ENCODE measurements around the gene MAP7. TPM values are rescaled to one million over a fixed set of nuclear protein-coding genes. Genes with fewer than 3 reads are reported as not detected.

The MAP7 gene
- total RNA-seq, 1 donor from 2014 or later, result 1.3 TPM

DNA sequence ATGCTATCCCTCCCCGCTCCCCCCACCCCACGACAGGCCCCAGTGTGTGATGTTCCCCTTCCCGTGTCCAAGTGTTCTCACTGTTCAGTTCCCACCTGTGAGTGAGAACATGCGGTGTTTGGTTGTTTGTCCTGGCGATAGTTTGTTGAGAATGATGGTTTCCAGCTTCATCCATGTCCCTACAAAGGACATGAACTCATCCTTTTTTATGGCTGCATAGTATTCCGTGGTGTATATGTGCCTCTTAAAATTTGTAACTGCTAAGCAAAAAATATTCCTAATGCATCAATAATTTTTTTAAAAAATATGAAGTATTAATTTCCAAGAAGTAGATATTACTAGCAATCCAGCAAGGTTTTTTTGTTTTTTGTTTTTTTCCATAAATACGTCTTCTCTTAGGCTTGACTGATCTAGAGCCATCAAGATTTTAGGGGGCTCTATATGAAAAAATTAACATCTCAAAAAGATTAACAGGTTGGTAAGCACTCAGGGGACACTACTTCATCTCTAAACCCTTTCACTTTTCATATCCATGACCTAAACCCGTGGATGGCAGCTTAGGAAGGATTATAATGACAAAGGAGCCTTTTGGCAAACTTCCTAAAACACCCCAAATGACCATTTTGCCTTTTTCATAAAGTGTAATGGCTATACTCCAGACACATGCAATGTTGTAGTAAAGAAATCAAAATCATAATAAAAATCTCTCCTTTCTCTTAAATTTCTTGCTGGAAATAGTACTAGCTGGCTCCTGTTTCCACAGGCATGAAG lies 14.2 kb downstream of the MAP7 start:
- H3K4me1 Mint-ChIP-seq, result peaks cover 7% of the 10 kb centered on the region
- no peaks in the 10 kb centered on the region for H3K36me3 Mint-ChIP-seq (ENCODE audit: low read depth)
- TF ChIP-seq, protein P1, sequence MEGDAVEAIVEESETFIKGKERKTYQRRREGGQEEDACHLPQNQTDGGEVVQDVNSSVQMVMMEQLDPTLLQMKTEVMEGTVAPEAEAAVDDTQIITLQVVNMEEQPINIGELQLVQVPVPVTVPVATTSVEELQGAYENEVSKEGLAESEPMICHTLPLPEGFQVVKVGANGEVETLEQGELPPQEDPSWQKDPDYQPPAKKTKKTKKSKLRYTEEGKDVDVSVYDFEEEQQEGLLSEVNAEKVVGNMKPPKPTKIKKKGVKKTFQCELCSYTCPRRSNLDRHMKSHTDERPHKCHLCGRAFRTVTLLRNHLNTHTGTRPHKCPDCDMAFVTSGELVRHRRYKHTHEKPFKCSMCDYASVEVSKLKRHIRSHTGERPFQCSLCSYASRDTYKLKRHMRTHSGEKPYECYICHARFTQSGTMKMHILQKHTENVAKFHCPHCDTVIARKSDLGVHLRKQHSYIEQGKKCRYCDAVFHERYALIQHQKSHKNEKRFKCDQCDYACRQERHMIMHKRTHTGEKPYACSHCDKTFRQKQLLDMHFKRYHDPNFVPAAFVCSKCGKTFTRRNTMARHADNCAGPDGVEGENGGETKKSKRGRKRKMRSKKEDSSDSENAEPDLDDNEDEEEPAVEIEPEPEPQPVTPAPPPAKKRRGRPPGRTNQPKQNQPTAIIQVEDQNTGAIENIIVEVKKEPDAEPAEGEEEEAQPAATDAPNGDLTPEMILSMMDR (conservative IDR thresholded peaks at IDR 0.05), result no peak
- peaks cover 5% of the 10 kb centered on the region for H3K27me3 Mint-ChIP-seq (ENCODE audit: low read depth)
- H3K27ac Mint-ChIP-seq (ENCODE audit: unreplicated experiment), result no peak overlapping the region
- DNase-seq (ENCODE audit: low read depth, low spot score), result no peak
- peaks cover 2% of the 10 kb centered on the region for H3K9me3 Mint-ChIP-seq
- H3K4me3 Mint-ChIP-seq, result no peak overlapping the region

DNA sequence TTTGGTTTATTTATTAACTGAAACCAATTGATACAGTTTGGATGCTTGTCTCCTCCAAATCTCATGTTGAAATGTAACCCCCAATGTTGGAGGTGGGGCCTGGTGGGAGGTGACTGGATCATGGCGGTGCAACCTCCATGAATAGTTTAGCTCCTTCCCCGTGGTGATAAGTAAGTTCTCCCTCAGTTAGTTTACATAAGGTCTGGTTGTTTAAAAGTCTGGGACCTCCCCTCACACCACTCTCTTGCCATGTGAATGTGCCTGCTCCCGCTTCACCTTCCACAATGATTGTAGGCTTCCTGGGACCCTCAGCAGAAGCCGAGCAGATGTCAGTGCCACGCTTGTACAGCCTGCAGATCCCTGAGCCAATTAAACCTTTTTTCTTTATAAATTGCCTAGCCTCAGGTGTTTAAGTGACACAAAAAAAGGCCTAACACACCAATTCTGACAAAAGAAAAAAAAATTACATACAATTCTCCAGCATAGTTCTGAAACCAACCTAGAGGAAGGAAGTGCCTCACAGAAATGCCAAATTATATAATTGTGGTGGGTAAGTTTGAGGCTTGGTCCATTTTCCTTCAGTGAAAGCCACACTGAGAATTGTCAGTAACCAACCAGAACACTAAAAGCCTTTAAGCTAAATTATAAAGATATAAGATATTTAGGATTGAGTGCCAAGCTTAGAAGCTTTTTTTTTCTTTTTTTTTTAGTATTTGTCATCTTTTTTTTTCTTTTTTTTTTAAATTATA lies 15.0 kb downstream of the MAP7 start:
- Mint-ChIP-seq H3K27ac (ENCODE audit: unreplicated experiment) (no peak overlapping the region), H3K4me3 (no peak overlapping the region), H3K9me3 (peaks cover 2% of the 10 kb centered on the region), H3K36me3 (ENCODE audit: low read depth) (no peaks in the 10 kb centered on the region), H3K4me1 (peaks cover 5% of the 10 kb centered on the region), H3K27me3 (ENCODE audit: low read depth) (peaks cover 5% of the 10 kb centered on the region)
- TF ChIP-seq, protein P1 (conservative IDR thresholded peaks at IDR 0.05), result no peak
- no peak for DNase-seq (ENCODE audit: low read depth, low spot score)

DNA sequence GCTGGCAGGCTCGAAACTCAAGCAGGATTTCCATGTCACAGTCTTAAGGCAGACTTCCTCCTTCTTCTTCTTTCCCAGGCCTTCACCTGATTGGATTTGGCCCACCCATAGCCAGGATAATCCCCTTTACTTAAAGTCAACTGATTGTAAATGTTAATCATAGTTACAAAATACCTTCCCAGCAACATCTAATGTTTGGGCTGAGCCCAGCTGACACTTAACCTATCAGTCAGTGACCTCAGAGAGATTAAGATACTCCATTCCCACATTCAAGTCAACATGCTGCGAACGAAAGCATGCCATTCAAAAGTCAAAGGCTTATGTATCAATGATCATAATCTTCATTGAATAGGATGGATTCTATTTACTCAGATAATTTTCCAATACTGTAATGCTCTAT lies 16.0 kb downstream of the MAP7 start:
- no peaks in the 10 kb centered on the region for H3K4me1 Mint-ChIP-seq
- no peak overlapping the region for H3K27ac Mint-ChIP-seq (ENCODE audit: unreplicated experiment)
- H3K36me3 Mint-ChIP-seq (ENCODE audit: low read depth), result no peaks in the 10 kb centered on the region
- TF ChIP-seq, protein P1 (conservative IDR thresholded peaks at IDR 0.05), result no peak
- no peak overlapping the region for H3K4me3 Mint-ChIP-seq
- DNase-seq (ENCODE audit: low read depth, low spot score), result no peak
- H3K9me3 Mint-ChIP-seq, result peaks cover 2% of the 10 kb centered on the region
- peaks cover 5% of the 10 kb centered on the region for H3K27me3 Mint-ChIP-seq (ENCODE audit: low read depth)

DNA sequence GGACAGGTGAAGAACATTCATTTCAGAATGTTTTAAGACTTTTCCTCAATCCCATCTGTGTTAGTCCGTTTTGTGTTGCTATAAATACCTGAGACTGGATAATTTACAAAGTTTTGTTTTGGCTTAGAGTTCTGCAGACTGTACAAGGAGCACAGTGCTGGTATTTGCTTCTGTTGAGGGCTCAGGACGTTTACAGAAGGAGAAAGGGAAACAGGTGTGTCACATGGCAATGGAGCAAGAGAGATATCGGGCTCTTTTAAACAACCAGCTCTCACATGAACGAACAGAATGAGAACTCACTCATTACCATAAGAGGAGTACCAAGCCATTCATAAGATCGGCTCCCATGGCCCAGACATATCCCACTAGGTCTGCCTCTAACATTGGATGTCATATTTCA lies 16.7 kb downstream of the MAP7 start:
- Mint-ChIP-seq H3K4me3 (no peak overlapping the region), H3K4me1 (no peaks in the 10 kb centered on the region), H3K36me3 (ENCODE audit: low read depth) (no peaks in the 10 kb centered on the region), H3K9me3 (peaks cover 2% of the 10 kb centered on the region), H3K27ac (ENCODE audit: unreplicated experiment) (no peak overlapping the region), H3K27me3 (ENCODE audit: low read depth) (peaks cover 5% of the 10 kb centered on the region)
- TF ChIP-seq, protein P1 (conservative IDR thresholded peaks at IDR 0.05), result no peak
- DNase-seq (ENCODE audit: low read depth, low spot score), result no peak

DNA sequence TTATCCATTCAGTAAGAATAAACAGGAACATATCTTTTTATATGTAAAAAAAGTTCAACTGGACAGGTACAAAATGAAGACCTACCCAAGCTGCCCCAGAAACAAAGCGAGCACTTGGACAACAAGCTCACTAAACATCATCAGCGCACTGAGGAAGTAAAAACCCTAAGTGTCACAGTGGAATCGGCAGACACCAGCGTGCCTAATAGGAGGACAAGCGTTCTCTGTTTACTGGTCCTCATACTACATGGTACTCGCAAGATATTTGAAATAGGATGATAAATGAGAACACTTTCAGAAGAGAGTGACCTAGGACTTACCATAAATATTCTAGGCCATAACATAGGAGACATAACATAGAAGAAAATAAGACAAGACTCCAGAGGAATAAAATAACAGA lies 18.2 kb downstream of the MAP7 start:
- no peaks in the 10 kb centered on the region for H3K36me3 Mint-ChIP-seq (ENCODE audit: low read depth)
- no peaks in the 10 kb centered on the region for H3K4me1 Mint-ChIP-seq
- no peak for DNase-seq (ENCODE audit: low read depth, low spot score)
- H3K9me3 Mint-ChIP-seq, result peaks cover 2% of the 10 kb centered on the region
- no peak overlapping the region for H3K4me3 Mint-ChIP-seq
- TF ChIP-seq, protein P1 (conservative IDR thresholded peaks at IDR 0.05), result no peak
- H3K27ac Mint-ChIP-seq (ENCODE audit: unreplicated experiment), result no peak overlapping the region
- H3K27me3 Mint-ChIP-seq (ENCODE audit: low read depth), result peaks cover 5% of the 10 kb centered on the region
